Natural killer cell (primary cell): ENCODE measurements around the gene SYNGR2. TPM values are rescaled to one million over a fixed set of nuclear protein-coding genes. Genes with fewer than 3 reads are reported as not detected.

Source experiments
- ATAC-seq, 3 donors: fragments of 150-1000 bp in 2 of 3; fragments of 200-7000 bp in 1 of 3; cut with Tn5 transposase; 1 replicate in 1 of 3; 2 replicates in 2 of 3; pipeline ENCODE4 v1.10.0; 2021; ENCODE audit warnings: mild to moderate bottlenecking in 2 of 3, moderate library complexity in 2 of 3
- DNase-seq, 2 donors: peaks; one replicate each; pipeline versions ENCODE4 v3.0.0 to v3.0.0-alpha.2; 2013 to 2021; ENCODE audit warnings: mixed read lengths in 1 of 2
- H3K27ac ChIP-seq: one replicate; pipeline ENCODE4 v1.5.1; 2013; ENCODE audit warnings: mild to moderate bottlenecking, low read length
- H3K27me3 ChIP-seq: one replicate; pipeline ENCODE4 v1.6.1; 2013; ENCODE audit warnings: low read length; ENCODE audit not compliant: control insufficient read depth, insufficient read depth
- H3K36me3 ChIP-seq: one replicate; pipeline ENCODE4 v1.6.1; 2013; ENCODE audit warnings: low read length; ENCODE audit not compliant: control insufficient read depth, insufficient read depth
- H3K4me1 ChIP-seq: one replicate; pipeline ENCODE4 v1.6.1; 2013; ENCODE audit warnings: low read length; ENCODE audit not compliant: control insufficient read depth, insufficient read depth
- H3K4me3 ChIP-seq: one replicate; pipeline ENCODE4 v1.5.1; 2013; ENCODE audit warnings: low read length
- H3K9me3 ChIP-seq: one replicate; pipeline ENCODE4 v1.6.1; 2013; ENCODE audit warnings: low read length; ENCODE audit not compliant: control insufficient read depth, insufficient read depth
- H3K27ac Mint-ChIP-seq, 2 donors: one replicate each; pipeline ENCODE4 v1.8.0; 2022; ENCODE audit warnings: mild to moderate bottlenecking in 2 of 2, mixed read lengths in 2 of 2, moderate library complexity in 1 of 2
- H3K27me3 Mint-ChIP-seq, 2 donors: one replicate each; pipeline ENCODE4 v1.8.0; 2022; ENCODE audit warnings: low read depth in 2 of 2, mixed read lengths in 2 of 2
- H3K36me3 Mint-ChIP-seq: one replicate; pipeline ENCODE4 v1.8.0; 2022; ENCODE audit warnings: mixed read lengths
- H3K4me1 Mint-ChIP-seq, 2 donors: one replicate each; pipeline ENCODE4 v1.8.0; 2022; ENCODE audit warnings: mixed read lengths in 2 of 2
- H3K4me3 Mint-ChIP-seq: one replicate; pipeline ENCODE4 v1.8.0; 2022; ENCODE audit warnings: mild to moderate bottlenecking, moderate library complexity, mixed read lengths
- H3K9me3 Mint-ChIP-seq, 2 donors: one replicate each; pipeline ENCODE4 v1.8.0; 2022; ENCODE audit warnings: mixed read lengths in 2 of 2
- WGBS: methylation state at CpG from one replicate; pipeline ENCODE4 v1.1.7; 2013; ENCODE audit warnings: missing lambda C conversion rate; ENCODE audit not compliant: insufficient coverage; 5-methylcytosine and 5-hydroxymethylcytosine counted together
- intact Hi-C: fragments of 100-400 bp; cut with micrococcal nuclease; formaldehyde crosslinking; loops from one replicate; pipeline ENCODE4 v1.14.2; 2022
- total RNA-seq, 4 donors: library from RNA; stranded (reverse); fragments of 120-200 nt in 1 of 4; gene quantifications; one replicate each; pipeline versions ENCODE4 v1.2.3 to v1.2.4, GENCODE V29; 2013 to 2022
- TF ChIP-seq, protein P1 (sequence below): fragments of 200-600 bp; IDR thresholded peaks from one replicate; pipeline ENCODE4 v1.8.0; 2022; ENCODE audit warnings: antibody characterized with exemption

Gene SYNGR2
- total RNA-seq, 3 donors from 2014 or later (not counting 1 experiment from before 2014, with no cell fraction given): 41.2 to 62.1 (median 43.5) TPM

DNA sequence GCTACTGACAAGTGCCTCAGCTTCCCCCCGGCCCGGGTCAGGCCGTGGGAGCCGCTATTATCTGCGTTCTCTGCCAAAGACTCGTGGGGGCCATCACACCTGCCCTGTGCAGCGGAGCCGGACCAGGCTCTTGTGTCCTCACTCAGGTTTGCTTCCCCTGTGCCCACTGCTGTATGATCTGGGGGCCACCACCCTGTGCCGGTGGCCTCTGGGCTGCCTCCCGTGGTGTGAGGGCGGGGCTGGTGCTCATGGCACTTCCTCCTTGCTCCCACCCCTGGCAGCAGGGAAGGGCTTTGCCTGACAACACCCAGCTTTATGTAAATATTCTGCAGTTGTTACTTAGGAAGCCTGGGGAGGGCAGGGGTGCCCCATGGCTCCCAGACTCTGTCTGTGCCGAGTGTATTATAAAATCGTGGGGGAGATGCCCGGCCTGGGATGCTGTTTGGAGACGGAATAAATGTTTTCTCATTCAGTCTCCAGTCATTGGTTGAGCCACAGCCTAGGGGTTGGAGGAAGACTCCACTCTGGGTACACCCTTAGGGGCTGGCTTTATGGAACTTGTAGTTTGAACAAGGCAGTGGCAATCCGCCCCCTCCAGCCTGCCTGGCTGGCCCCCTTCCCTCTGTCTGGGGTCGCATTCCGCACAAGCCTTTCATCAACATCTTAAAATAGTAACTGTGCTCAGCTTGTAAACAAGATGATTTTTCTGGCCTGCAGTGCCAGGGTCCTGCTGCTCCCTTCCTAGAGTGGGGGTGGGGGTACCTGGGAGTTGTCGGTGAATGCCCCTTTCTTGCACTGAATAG lies 4.1 kb downstream of the SYNGR2 start:
- WGBS: 59% methylated on average over 19 of the region's 19 CpGs
- Mint-ChIP-seq H3K36me3 (no peaks in the 10 kb centered on the region), H3K27ac (peak overlapping the region; percentile 60 to 68), H3K9me3 (no peaks in the 10 kb centered on the region), H3K4me1 (peaks cover 20 to 38% of the 10 kb centered on the region in 2 donors), H3K4me3 (no peak overlapping the region), H3K27me3 (no peaks in the 10 kb centered on the region)
- Histone ChIP-seq H3K4me3 (no peak overlapping the region), H3K27ac (peak overlapping the region; percentile 66), H3K27me3 (no peaks in the 10 kb centered on the region), H3K36me3 (peaks cover 10% of the 10 kb centered on the region), H3K9me3 (no peaks in the 10 kb centered on the region), H3K4me1 (peaks cover 80% of the 10 kb centered on the region)
- ATAC-seq (no peak), DNase-seq (no peak)
- intact Hi-C loops: no loop called here
- TF ChIP-seq, protein P1, sequence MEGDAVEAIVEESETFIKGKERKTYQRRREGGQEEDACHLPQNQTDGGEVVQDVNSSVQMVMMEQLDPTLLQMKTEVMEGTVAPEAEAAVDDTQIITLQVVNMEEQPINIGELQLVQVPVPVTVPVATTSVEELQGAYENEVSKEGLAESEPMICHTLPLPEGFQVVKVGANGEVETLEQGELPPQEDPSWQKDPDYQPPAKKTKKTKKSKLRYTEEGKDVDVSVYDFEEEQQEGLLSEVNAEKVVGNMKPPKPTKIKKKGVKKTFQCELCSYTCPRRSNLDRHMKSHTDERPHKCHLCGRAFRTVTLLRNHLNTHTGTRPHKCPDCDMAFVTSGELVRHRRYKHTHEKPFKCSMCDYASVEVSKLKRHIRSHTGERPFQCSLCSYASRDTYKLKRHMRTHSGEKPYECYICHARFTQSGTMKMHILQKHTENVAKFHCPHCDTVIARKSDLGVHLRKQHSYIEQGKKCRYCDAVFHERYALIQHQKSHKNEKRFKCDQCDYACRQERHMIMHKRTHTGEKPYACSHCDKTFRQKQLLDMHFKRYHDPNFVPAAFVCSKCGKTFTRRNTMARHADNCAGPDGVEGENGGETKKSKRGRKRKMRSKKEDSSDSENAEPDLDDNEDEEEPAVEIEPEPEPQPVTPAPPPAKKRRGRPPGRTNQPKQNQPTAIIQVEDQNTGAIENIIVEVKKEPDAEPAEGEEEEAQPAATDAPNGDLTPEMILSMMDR: no peak

DNA sequence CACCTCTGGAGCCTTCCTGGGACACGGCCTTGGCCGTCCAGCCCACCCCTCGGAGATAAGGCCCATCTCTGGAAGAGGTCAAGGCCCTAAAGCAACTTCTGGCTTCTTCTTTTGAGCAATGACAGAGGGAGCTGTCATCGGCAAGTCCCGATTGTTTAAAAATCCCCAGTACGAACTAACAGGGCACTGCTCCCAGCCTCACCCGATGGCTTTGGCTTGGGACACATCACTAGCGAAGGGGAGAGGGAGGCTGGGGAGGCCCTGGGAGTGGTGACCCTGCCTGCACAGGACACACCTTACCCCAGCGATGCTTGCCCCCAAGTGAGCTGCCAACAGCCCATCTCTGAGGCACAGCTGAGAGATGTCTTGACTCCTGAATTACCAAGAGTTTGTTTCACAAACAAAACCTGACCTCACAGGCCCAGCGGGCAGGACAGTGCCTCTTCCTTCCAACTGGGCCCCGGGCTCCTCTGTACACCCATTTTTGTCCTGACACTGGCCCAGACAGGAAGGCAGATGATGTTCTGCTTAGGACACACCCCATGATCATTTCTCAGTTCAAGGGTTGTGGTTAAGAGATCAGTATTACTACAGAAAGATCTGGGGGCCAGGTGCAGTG lies 4.8 kb downstream of the SYNGR2 start:
- DNase-seq: peak in 1 of 2 donors; percentile 55
- H3K27me3 Mint-ChIP-seq: no peaks in the 10 kb centered on the region
- H3K4me3 Mint-ChIP-seq: no peak overlapping the region
- H3K36me3 ChIP-seq: peaks cover 10% of the 10 kb centered on the region
- H3K36me3 Mint-ChIP-seq: no peaks in the 10 kb centered on the region
- ATAC-seq: no peak
- TF ChIP-seq, protein P1: no peak
- H3K4me3 ChIP-seq: no peak overlapping the region
- H3K27ac ChIP-seq: peak overlapping the region; percentile 66
- intact Hi-C loops: no loop called here
- H3K4me1 ChIP-seq: peaks cover 75% of the 10 kb centered on the region
- H3K27me3 ChIP-seq: no peaks in the 10 kb centered on the region
- peaks cover 20 to 38% of the 10 kb centered on the region in 2 donors for H3K4me1 Mint-ChIP-seq
- WGBS: 74% methylated on average over 11 of the region's 11 CpGs
- H3K9me3 Mint-ChIP-seq: no peaks in the 10 kb centered on the region
- no peaks in the 10 kb centered on the region for H3K9me3 ChIP-seq
- H3K27ac Mint-ChIP-seq: peak overlapping the region; percentile 56 to 60

DNA sequence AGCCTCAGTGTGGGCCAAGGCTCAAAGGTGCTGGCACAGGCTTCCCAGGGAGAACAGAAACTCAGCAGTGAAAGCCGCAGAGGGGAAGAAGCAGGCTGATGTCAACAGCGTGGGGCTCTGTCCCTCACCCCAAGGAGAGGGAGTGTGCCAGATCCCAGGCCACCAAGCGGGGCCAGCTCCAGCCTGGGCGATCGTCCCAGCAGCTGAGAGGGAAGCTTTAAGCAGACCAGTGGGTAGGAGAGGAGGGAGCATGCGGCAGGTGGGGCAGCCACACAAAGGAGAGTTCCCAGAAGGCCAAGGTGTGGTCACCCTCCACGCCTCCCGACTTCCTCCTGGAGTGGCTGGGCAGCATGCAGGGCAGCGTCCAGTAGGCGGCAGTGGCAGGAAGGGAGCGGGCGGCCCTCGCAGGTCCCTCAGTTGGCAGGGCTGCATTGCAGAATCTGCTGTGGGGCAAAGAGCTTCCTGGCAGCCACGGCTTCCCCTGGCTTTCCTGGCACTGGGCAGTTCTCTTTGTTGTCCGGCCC lies 6.0 kb downstream of the SYNGR2 start:
- TF ChIP-seq, protein P1: no peak

More for the DNA sequence above, 6.0 kb downstream of the SYNGR2 start:
- Mint-ChIP-seq H3K27ac (no peak overlapping the region), H3K9me3 (no peaks in the 10 kb centered on the region), H3K4me1 (peaks cover 20 to 37% of the 10 kb centered on the region in 2 donors), H3K27me3 (no peaks in the 10 kb centered on the region), H3K4me3 (no peak overlapping the region), H3K36me3 (no peaks in the 10 kb centered on the region)
- intact Hi-C loops: no loop called here
- no peak for DNase-seq
- H3K27ac ChIP-seq: peak overlapping the region; percentile 66
- H3K9me3 ChIP-seq: no peaks in the 10 kb centered on the region
- 81% methylated on average over 15 of the region's 15 CpGs for WGBS
- H3K4me3 ChIP-seq: no peak overlapping the region
- peaks cover 10% of the 10 kb centered on the region for H3K36me3 ChIP-seq
- H3K4me1 ChIP-seq: peaks cover 70% of the 10 kb centered on the region
- ATAC-seq: no peak
- H3K27me3 ChIP-seq: no peaks in the 10 kb centered on the region
